Measurements from ENCODE around the gene ATOH8. TPM values are rescaled to one million over a fixed set of nuclear protein-coding genes. Genes with fewer than 3 reads are reported as not detected.

Gene ATOH8
- polyA plus RNA-seq, 2 of the 4 experiments (the other 2 are of a cell fraction), result 1.8 to 20.0 TPM

- Histone ChIP-seq H3K9me3 (no peaks in the 10 kb centered on the region), H3K4me3 (no peak overlapping the region), H3K27ac (no peak overlapping the region), H3K4me2 (no peak overlapping the region), H3K4me1 (peaks cover 13% of the 10 kb centered on the region; the same call in 2 of the 3 replicates)
- 74% methylated on average over 4 of the region's 4 CpGs for WGBS (ENCODE audit: missing lambda C conversion rate)
- FAIRE-seq (no peak), DNase-seq (ENCODE audit: low read depth in 1 of 2, low spot score in 1 of 2) (no peak), ATAC-seq (no peak)
- no peak for TF ChIP-seq POLR2AphosphoS2 (conservative IDR thresholded peaks at IDR 0.05; ENCODE audit: low read length)
- TF ChIP-seq ZC3H11A (IDR thresholded peaks at IDR 0.05), result no peak
- TF ChIP-seq FOSL2 (IDR thresholded peaks at IDR 0.05), result no peak
- no peak for TF ChIP-seq FOSL2 (CRISPR knock-in tag; IDR thresholded peaks at IDR 0.05)
- TF ChIP-seq CEBPB (IDR thresholded peaks at IDR 0.05), result no peak
- no peak for TF ChIP-seq TP53 (CRISPR knock-in tag; IDR thresholded peaks at IDR 0.05)
- no peak for TF ChIP-seq EHMT2 (IDR thresholded peaks at IDR 0.05; ENCODE audit: low read depth)
- TF ChIP-seq REST (IDR thresholded peaks at IDR 0.05), result no peak
- TF ChIP-seq ATOH8 (CRISPR knock-in tag; IDR thresholded peaks at IDR 0.05; ENCODE audit: low read depth), result no peak
- no peak for TF ChIP-seq NR3C1 (IDR thresholded peaks at IDR 0.05)
- no peak for TF ChIP-seq HOXB5 (CRISPR knock-in tag; IDR thresholded peaks at IDR 0.05)
- TF ChIP-seq NFE2L2 (conservative IDR thresholded peaks at IDR 0.05; ENCODE audit: low read length), result no peak
- no peak for TF ChIP-seq NPAS2 (CRISPR knock-in tag; IDR thresholded peaks at IDR 0.05; ENCODE audit: borderline replicate concordance)
- TF ChIP-seq ELK1 (IDR thresholded peaks at IDR 0.05; ENCODE audit: low read depth, low read length), result no peak
- TF ChIP-seq CBX8 (IDR thresholded peaks at IDR 0.05), result no peak
- no peak for TF ChIP-seq HDAC2 (IDR thresholded peaks at IDR 0.05)
- TF ChIP-seq BCL3 (IDR thresholded peaks at IDR 0.05), result no peak
- TF ChIP-seq ESRRA (IDR thresholded peaks at IDR 0.05; ENCODE audit: borderline replicate concordance, low read length), result no peak
- no peak for TF ChIP-seq FOSB (CRISPR knock-in tag; IDR thresholded peaks at IDR 0.05)
- TF ChIP-seq BHLHE40 (IDR thresholded peaks at IDR 0.05; ENCODE audit: low read depth, low read length), result no peak
- TF ChIP-seq HES2 (IDR thresholded peaks at IDR 0.05), result no peak
- POLR2A ChIA-PET, result no interaction called here
- CTCF ChIA-PET, result interaction anchor here (0.5 to 63.0 kb wide), 12 partner anchors 10 to 438 kb away, joined by 3 to 1675 read pairs (median 8); no protein-coding TSS in a partner anchor
These were observed 32.1 kb downstream of the ATOH8 start for GRCh38 chr2:85785871-85786270.

GRCh38 chr2:85786444-85786843, 32.7 kb downstream of the ATOH8 start:
- POLR2A ChIA-PET, result no interaction called here
- peaks cover 13% of the 10 kb centered on the region; the same call in 2 of the 3 replicates for H3K4me1 ChIP-seq
- TF ChIP-seq SREBF2 (IDR thresholded peaks at IDR 0.05), result no peak
- TF ChIP-seq RNF2 (IDR thresholded peaks at IDR 0.05; ENCODE audit: borderline replicate concordance, low read depth), result no peak
- no peak for TF ChIP-seq HOXA7 (CRISPR knock-in tag; IDR thresholded peaks at IDR 0.05)
- no peak for TF ChIP-seq RCOR1 (IDR thresholded peaks at IDR 0.05; ENCODE audit: low read depth, low read length)

More at GRCh38 chr2:85786444-85786843, 32.7 kb downstream of the ATOH8 start:
- Histone ChIP-seq H3K27ac (no peak overlapping the region), H3K4me3 (no peak overlapping the region), H3K4me2 (no peak overlapping the region), H3K9me3 (no peaks in the 10 kb centered on the region)
- FAIRE-seq (no peak), ATAC-seq (no peak), DNase-seq (ENCODE audit: low read depth in 1 of 2, low spot score in 1 of 2) (no peak)
- CTCF ChIA-PET, result interaction anchor here (0.5 to 63.0 kb wide), 9 partner anchors 11 to 143 kb away, joined by 3 to 1675 read pairs (median 9); no protein-coding TSS in a partner anchor
- 78% methylated on average over 7 of the region's 7 CpGs for WGBS (ENCODE audit: missing lambda C conversion rate)

All from A549 (cell line).